Measurements from ENCODE around the gene PTCD2. TPM values are rescaled to one million over a fixed set of nuclear protein-coding genes. Genes with fewer than 3 reads are reported as not detected.

The PTCD2 gene
- total and polyA plus RNA-seq, 2 donors (not counting 3 experiments of a cell fraction or from before 2014, with no cell fraction given) = 4.3 to 6.7 TPM

DNA sequence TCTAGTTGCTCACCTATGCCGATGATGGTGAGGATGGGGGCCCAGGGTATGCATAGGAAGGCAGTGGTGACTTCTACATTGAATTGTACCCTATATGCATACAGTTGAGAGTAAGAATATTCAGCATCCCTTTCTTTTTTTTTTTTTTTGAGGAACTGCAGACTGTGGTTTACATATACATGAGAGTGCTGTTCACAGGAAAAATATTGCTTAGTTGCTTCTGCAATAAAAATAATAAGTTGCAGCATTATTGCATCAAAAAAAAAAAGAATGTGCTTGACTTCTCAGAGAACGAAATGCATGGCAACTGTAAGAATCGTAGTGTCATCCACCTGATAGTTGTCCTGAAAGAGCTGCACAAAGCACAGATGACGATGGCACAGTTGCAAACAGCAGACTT lies 52.8 kb downstream of the PTCD2 start:
- Histone ChIP-seq H3K27me3 (ENCODE audit: control insufficient read depth in 2 of 2, insufficient read depth in 2 of 2, low read length in 2 of 2) (no peaks in the 10 kb centered on the region), H3K79me2 (ENCODE audit: control insufficient read depth, insufficient read depth, low read length) (no peaks in the 10 kb centered on the region), H3K4me3 (replicated peaks in 1 of 3; ENCODE audit: insufficient read depth in 1 of 3, low read depth in 1 of 3, low read length in 3 of 3) (no peak overlapping the region), H3K9me3 (replicated peaks; ENCODE audit: control insufficient read depth, insufficient read depth, low read length) (no peaks in the 10 kb centered on the region), H3K9ac (replicated peaks; ENCODE audit: extremely low read depth, insufficient read depth, low read length) (no peak overlapping the region), H3K4me1 (ENCODE audit: control insufficient read depth, extremely low read depth, insufficient read depth, low read length) (no peaks in the 10 kb centered on the region), H3K9me1 (replicated peaks; ENCODE audit: control insufficient read depth, extremely low read depth, insufficient read depth, low read length) (no peaks in the 10 kb centered on the region), H3K4me2 (ENCODE audit: insufficient read depth, low read length) (no peak overlapping the region), H3K27ac (ENCODE audit: insufficient read depth, low read depth, low read length) (no peak overlapping the region), H2AFZ (ENCODE audit: low read depth, low read length) (no peak overlapping the region), H4K20me1 (replicated peaks; ENCODE audit: control insufficient read depth, extremely low read depth, insufficient read depth, low read length) (no peaks in the 10 kb centered on the region), H3K36me3 (ENCODE audit: control insufficient read depth in 2 of 2, extremely low read depth in 1 of 2, insufficient read depth in 2 of 2, low read length in 2 of 2) (no peaks in the 10 kb centered on the region)
- ChIA-PET POLR2A (no interaction called here), CTCF (interaction anchor here (0.7 to 1.7 kb wide), 3 partner anchors 34 to 151 kb away, joined by 3 to 8 read pairs (median 5); no protein-coding TSS in a partner anchor)
- TF ChIP-seq, protein P1, sequence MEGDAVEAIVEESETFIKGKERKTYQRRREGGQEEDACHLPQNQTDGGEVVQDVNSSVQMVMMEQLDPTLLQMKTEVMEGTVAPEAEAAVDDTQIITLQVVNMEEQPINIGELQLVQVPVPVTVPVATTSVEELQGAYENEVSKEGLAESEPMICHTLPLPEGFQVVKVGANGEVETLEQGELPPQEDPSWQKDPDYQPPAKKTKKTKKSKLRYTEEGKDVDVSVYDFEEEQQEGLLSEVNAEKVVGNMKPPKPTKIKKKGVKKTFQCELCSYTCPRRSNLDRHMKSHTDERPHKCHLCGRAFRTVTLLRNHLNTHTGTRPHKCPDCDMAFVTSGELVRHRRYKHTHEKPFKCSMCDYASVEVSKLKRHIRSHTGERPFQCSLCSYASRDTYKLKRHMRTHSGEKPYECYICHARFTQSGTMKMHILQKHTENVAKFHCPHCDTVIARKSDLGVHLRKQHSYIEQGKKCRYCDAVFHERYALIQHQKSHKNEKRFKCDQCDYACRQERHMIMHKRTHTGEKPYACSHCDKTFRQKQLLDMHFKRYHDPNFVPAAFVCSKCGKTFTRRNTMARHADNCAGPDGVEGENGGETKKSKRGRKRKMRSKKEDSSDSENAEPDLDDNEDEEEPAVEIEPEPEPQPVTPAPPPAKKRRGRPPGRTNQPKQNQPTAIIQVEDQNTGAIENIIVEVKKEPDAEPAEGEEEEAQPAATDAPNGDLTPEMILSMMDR (IDR thresholded peaks at IDR 0.05; ENCODE audit: extremely low read depth in 1 of 2, insufficient read depth in 1 of 2, low read depth in 1 of 2, low read length in 2 of 2) = no peak
- TF ChIP-seq GATA2 (IDR thresholded peaks at IDR 0.05; ENCODE audit: insufficient read depth, insufficient read length, low read depth, low read length) (no peak), MYC (IDR thresholded peaks at IDR 0.05; ENCODE audit: low read depth, low read length) (no peak), POLR2AphosphoS5 (IDR thresholded peaks at IDR 0.05; ENCODE audit: insufficient read depth, low read depth, low read length) (no peak)
- BruUV-seq (replicated peaks) = no TSS peak
- intact Hi-C loops (cut with micrococcal nuclease) = no loop called here
- FAIRE-seq = no peak
- dilution Hi-C loops (cut with MboI; ENCODE audit: extremely low pct_ligation_motif_present, low sequenced_read_pairs) = no loop called here
- no peak for DNase-seq (ENCODE audit: low read depth, low spot score)

DNA sequence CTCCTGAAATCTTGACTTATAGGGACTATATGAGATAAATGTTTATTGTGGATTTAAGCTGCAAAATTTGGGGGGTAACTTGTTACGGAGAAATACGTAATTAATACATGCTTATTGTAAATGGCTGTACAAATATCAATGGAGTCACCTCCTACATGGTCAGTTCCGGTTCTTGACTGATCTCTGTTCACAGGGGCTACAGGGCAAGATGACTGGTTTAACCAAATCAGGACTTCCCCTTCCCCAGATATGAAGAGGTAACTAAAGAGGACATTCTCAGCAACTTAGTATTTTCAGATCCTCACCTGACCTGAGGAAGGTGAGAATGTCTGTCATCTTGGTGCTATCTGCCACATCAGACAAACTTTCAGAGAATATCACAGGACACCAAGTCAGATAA lies 54.7 kb downstream of the PTCD2 start:
- H3K27ac ChIP-seq (ENCODE audit: insufficient read depth, low read depth, low read length) = no peak overlapping the region
- no peaks in the 10 kb centered on the region for H4K20me1 ChIP-seq (replicated peaks; ENCODE audit: control insufficient read depth, extremely low read depth, insufficient read depth, low read length)
- dilution Hi-C loops (cut with MboI; ENCODE audit: extremely low pct_ligation_motif_present, low sequenced_read_pairs) (no loop called here), intact Hi-C loops (cut with micrococcal nuclease) (no loop called here)
- CTCF ChIA-PET = interaction anchor here (1.7 kb wide), 1 partner anchor 144 kb away, joined by 5 read pairs; no protein-coding TSS in a partner anchor
- H3K4me1 ChIP-seq (ENCODE audit: control insufficient read depth, extremely low read depth, insufficient read depth, low read length) = peaks cover 15% of the 10 kb centered on the region
- no peaks in the 10 kb centered on the region for H3K36me3 ChIP-seq (ENCODE audit: control insufficient read depth in 2 of 2, extremely low read depth in 1 of 2, insufficient read depth in 2 of 2, low read length in 2 of 2)
- no peak overlapping the region for H3K4me3 ChIP-seq (replicated peaks in 1 of 3; ENCODE audit: insufficient read depth in 1 of 3, low read depth in 1 of 3, low read length in 3 of 3)
- H2AFZ ChIP-seq (ENCODE audit: low read depth, low read length) = no peak overlapping the region
- no peak overlapping the region for H3K9ac ChIP-seq (replicated peaks; ENCODE audit: extremely low read depth, insufficient read depth, low read length)
- H3K9me3 ChIP-seq (replicated peaks; ENCODE audit: control insufficient read depth, insufficient read depth, low read length) = no peaks in the 10 kb centered on the region
- DNase-seq (ENCODE audit: low read depth, low spot score) = no peak
- no peak for FAIRE-seq
- no peaks in the 10 kb centered on the region for H3K79me2 ChIP-seq (ENCODE audit: control insufficient read depth, insufficient read depth, low read length)
- H3K4me2 ChIP-seq (ENCODE audit: insufficient read depth, low read length) = no peak overlapping the region
- no peaks in the 10 kb centered on the region for H3K9me1 ChIP-seq (replicated peaks; ENCODE audit: control insufficient read depth, extremely low read depth, insufficient read depth, low read length)
- BruUV-seq (replicated peaks) = no TSS peak
- H3K27me3 ChIP-seq (ENCODE audit: control insufficient read depth in 2 of 2, insufficient read depth in 2 of 2, low read length in 2 of 2) = no peaks in the 10 kb centered on the region
- TF ChIP-seq, protein P2, sequence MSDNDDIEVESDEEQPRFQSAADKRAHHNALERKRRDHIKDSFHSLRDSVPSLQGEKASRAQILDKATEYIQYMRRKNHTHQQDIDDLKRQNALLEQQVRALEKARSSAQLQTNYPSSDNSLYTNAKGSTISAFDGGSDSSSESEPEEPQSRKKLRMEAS (IDR thresholded peaks at IDR 0.05; ENCODE audit: insufficient read depth, insufficient read length) = no peak
- TF ChIP-seq POLR2A (IDR thresholded peaks at IDR 0.05; ENCODE audit: low read depth, low read length) (no peak), POLR2AphosphoS5 (IDR thresholded peaks at IDR 0.05; ENCODE audit: insufficient read depth, low read depth, low read length) (no peak), JUN (IDR thresholded peaks at IDR 0.05; ENCODE audit: borderline replicate concordance, insufficient read depth, insufficient read length, low read depth) (no peak), MYC (IDR thresholded peaks at IDR 0.05; ENCODE audit: low read depth, low read length) (no peak), GATA2 (IDR thresholded peaks at IDR 0.05; ENCODE audit: insufficient read depth, insufficient read length, low read depth, low read length) (no peak), EZH2 (IDR thresholded peaks at IDR 0.05; ENCODE audit: borderline replicate concordance, low read depth, low read length, severe bottlenecking) (no peak), FOS (IDR thresholded peaks at IDR 0.05; ENCODE audit: borderline replicate concordance, insufficient read depth, low read length) (no peak)
- TF ChIP-seq, protein P1 (IDR thresholded peaks at IDR 0.05; ENCODE audit: extremely low read depth in 1 of 2, insufficient read depth in 1 of 2, low read depth in 1 of 2, low read length in 2 of 2) = no peak
- POLR2A ChIA-PET = no interaction called here
